C4-2B (cell line): ENCODE data around the gene NDUFS8.

Source experiments
- ZFX ChIP-seq: fragments of 450-650 bp; IDR thresholded peaks from 2 replicates; pipeline ENCODE4 v1.6.1; 2017
- TF ChIP-seq, protein P1 (sequence below): fragments of 450-650 bp; conservative IDR thresholded peaks from 2 replicates; pipeline ENCODE4 v1.5.1; 2017; ENCODE audit warnings: mild to moderate bottlenecking

DNA sequence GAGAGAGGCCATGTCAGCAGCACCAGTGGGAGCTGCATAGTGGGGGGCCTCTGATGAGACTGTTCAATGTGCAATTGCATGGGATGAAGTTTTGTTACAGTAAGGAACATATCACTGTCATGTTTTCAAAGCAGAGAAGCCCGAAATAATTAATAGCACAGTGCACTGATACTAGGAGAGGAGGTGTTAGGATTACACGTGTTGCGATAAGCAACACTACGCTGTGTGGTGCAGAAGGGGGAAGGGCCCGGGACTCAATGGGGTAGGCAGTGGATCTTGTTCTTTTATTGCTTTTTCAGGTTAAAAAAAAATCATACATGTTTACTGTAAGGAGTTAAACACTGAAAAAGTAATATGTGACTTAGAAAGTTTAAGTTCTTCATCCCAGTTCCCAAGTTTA, 37.5 kb downstream of the NDUFS8 start:
- TF ChIP-seq, protein P1, sequence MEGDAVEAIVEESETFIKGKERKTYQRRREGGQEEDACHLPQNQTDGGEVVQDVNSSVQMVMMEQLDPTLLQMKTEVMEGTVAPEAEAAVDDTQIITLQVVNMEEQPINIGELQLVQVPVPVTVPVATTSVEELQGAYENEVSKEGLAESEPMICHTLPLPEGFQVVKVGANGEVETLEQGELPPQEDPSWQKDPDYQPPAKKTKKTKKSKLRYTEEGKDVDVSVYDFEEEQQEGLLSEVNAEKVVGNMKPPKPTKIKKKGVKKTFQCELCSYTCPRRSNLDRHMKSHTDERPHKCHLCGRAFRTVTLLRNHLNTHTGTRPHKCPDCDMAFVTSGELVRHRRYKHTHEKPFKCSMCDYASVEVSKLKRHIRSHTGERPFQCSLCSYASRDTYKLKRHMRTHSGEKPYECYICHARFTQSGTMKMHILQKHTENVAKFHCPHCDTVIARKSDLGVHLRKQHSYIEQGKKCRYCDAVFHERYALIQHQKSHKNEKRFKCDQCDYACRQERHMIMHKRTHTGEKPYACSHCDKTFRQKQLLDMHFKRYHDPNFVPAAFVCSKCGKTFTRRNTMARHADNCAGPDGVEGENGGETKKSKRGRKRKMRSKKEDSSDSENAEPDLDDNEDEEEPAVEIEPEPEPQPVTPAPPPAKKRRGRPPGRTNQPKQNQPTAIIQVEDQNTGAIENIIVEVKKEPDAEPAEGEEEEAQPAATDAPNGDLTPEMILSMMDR, result no peak
- no peak for TF ChIP-seq ZFX
